Endothelial cell of umbilical vein (primary cell): ENCODE results near the gene PSME3.

ENCODE experiments used
- POLR2A ChIP-seq: IDR thresholded peaks from 2 replicates; pipeline ENCODE4 v1.6.1; 2012; ENCODE audit warnings: low read depth, mild to moderate bottlenecking, control low read depth, low read length
- POLR2AphosphoS5 ChIP-seq: IDR thresholded peaks from 2 replicates; pipeline ENCODE4 v1.6.1; 2012; ENCODE audit warnings: low read depth, mild to moderate bottlenecking, control low read depth, low read length, moderate library complexity; ENCODE audit not compliant: insufficient read depth
- TF ChIP-seq, protein P1 (sequence below), 2 donors: IDR thresholded peaks; 1 replicate in 1 of 2; 2 replicates in 1 of 2; pipeline ENCODE4 v1.5.1; 2011; ENCODE audit warnings: low read length in 2 of 2, mild to moderate bottlenecking in 2 of 2, moderate library complexity in 2 of 2, control low read depth in 1 of 2, inconsistent platforms in 1 of 2, low read depth in 1 of 2; ENCODE audit not compliant: insufficient read depth in 1 of 2; ENCODE audit errors: extremely low read depth in 1 of 2

DNA sequence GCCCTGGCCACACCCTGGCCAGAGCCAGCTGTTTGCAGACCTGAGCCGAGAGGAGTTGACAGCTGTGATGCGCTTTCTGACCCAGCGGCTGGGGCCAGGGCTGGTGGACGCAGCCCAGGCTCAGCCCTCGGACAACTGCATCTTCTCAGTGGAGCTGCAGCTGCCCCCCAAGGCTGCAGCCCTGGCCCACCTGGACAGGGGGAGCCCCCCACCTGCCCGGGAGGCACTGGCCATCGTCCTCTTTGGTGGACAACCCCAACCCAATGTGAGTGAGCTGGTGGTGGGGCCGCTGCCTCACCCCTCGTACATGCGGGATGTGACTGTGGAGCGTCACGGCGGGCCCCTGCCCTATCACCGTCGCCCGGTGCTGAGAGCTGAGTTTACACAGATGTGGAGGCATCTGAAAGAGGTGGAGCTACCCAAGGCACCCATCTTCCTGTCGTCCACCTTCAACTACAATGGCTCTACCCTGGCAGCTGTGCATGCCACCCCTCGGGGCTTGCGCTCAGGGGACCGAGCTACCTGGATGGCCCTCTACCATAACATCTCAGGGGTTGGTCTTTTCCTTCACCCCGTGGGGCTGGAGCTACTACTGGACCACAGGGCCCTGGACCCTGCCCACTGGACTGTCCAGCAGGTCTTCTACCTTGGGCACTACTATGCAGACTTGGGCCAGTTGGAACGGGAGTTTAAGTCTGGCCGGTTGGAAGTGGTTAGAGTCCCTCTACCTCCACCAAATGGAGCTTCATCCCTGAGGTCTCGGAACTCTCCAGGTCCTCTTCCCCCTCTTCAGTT is 11.8 kb downstream of the PSME3 start:
- TF ChIP-seq POLR2A = no peak
- TF ChIP-seq, protein P1, sequence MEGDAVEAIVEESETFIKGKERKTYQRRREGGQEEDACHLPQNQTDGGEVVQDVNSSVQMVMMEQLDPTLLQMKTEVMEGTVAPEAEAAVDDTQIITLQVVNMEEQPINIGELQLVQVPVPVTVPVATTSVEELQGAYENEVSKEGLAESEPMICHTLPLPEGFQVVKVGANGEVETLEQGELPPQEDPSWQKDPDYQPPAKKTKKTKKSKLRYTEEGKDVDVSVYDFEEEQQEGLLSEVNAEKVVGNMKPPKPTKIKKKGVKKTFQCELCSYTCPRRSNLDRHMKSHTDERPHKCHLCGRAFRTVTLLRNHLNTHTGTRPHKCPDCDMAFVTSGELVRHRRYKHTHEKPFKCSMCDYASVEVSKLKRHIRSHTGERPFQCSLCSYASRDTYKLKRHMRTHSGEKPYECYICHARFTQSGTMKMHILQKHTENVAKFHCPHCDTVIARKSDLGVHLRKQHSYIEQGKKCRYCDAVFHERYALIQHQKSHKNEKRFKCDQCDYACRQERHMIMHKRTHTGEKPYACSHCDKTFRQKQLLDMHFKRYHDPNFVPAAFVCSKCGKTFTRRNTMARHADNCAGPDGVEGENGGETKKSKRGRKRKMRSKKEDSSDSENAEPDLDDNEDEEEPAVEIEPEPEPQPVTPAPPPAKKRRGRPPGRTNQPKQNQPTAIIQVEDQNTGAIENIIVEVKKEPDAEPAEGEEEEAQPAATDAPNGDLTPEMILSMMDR (IDR thresholded peaks at IDR 0.05; ENCODE audit: extremely low read depth in 1 of 2, insufficient read depth in 1 of 2, low read depth in 1 of 2, low read length in 2 of 2) = no peak
- no peak for TF ChIP-seq POLR2AphosphoS5
